AG20443 (cell line): ENCODE data around the gene TRAK1.
A peak's percentile ranks its signal among the peaks of the same experiment; 100 is the strongest.

Source experiments
- DNase-seq: peaks from one replicate; pipeline ENCODE4 v3.0.0; 2012; ENCODE audit warnings: low spot score, mixed read lengths

TRAK1 gene

DNA sequence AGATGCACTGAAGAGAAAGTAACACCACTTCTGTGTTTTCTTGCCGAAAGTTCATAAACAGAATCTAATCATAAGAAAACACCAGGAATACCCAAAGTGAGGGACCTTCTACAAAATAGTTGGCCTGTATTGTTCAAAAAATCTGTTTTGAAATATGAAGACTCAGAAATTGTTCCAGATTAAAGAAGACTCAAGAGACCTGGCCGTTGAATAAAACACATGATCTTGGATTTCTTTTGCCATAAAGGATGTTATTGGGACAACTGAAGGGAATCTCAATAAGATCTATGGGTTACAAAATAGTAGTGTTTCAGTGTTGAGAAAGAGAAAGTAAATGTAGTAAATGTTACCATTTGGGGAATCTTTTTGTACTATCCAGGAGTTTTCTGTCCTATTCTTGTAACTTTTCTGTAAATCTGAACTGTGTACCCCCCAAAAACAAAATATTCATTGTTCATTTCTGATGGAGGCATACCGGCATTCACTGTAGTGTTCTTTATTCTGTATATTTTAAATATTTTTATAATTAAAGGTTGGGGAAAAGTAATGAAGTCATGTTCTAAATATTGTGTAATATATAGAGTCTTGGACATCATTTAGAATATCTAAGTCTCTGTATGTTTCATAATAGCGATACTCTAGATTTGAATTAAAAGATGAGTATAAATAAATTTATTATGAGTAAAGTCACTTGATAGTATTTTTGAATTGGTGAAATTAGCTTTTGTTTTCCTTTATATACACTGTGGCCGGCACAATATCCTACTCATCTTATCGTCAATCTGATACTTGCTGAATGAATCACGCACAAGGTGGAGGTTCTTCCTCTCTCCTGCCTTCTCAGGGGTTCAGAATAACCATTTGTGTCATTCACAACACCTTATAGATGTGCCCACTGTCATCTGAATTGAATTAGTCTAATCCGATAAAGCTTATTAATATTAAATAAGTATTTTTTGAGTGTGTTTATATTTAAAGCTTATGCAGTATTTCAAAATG is 66.7 kb downstream of the TRAK1 start:
- DNase-seq, result no peak

DNA sequence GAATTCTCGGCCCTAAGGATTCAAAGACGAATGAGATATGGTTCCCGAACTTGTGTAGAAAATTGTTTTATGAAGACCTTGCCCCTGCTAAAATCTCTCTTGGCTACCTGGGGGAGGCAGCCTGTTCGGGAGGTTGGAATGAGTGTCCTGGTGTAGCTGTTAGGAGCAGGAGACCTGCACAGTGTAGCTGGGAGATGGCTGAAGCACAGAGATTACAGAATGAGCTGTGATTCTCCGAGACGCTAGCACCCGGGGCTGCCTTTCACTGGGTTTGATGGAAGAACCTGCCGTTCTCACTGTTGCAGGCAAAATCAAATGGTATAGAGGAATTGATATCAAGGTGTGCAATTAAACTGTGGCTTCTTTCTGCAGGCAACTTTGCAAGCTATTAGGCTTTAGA is 68.0 kb downstream of the TRAK1 start:
- no peak for DNase-seq

DNA sequence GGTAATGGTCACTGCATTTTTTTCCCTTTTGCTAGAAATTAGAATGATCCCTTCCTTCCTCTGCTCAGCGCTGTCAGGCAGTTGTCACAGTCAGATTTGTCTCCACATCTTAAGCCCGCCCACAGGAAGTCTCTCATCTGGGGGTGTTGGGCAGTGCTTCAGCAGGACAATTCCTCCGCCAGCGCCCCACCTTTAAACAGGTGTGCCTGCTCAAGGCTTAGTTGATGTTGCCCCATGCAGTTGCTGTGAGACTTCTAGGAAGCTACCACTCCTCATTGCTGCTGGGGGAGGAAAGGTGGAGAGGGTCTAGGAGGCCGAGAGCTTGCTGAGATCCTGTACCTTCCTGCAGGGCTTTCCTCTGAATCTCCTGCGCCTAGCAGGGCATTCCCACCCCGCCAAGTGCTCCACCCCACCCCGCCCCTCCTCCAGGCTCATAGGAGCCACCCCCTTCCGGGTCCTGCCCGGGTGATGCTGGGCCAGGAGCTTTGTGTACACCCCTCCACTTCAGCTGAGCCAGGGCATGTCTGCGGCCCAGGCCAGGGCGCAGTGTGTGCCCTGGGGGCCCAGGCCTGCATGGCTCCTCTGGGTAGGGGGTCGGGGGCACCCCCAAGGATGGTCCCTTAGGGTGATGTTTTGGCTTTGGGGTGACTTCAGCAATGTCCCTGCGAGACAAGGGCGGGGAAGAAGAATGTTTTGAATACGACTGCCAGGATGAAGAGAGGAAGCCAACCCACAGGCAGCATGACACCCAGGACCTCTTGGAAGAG is 68.7 kb downstream of the TRAK1 start:
- peak; percentile 61 for DNase-seq

DNA sequence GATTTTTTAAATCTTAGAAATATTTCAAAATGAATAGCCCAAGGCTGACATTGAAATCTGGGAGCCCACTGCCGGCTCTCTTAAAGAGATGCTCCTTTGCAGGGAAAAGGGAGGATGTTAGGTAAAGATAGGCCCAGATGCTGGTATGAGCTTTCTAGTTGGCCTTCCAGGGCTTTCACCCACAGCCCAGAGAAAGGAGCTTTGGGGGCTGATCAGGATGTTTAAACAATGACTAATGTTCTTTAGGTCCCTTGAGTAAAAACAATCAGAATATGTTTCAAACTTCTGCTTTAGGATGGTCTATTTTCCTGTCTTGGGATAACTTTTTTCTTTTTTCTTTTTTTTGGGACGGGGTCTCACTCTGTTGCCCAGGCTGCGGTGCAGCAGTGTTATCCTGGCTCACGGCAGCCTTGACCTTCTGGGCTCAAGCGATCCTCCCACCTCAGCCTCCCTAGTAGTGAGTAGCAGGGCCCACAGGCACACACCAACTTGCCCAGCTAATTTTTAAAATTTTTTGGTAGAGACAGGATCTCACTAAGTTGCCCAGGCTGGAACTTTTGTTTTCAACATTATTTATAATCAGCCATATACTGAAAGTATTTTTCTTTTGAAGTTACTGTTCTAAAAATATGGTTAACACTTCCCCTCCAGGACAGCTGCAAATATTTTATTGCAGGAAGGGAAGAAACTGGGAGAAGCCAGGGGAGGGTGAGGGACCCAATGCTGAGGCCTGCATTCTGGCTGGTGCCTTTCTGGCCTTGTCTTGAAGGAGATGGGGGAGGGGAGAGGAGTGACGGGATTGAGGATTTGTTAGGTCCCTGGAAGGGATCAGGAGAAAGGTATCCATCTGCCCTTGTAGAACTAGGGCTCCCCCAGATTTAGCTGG is 70.1 kb downstream of the TRAK1 start:
- DNase-seq, result no peak

DNA sequence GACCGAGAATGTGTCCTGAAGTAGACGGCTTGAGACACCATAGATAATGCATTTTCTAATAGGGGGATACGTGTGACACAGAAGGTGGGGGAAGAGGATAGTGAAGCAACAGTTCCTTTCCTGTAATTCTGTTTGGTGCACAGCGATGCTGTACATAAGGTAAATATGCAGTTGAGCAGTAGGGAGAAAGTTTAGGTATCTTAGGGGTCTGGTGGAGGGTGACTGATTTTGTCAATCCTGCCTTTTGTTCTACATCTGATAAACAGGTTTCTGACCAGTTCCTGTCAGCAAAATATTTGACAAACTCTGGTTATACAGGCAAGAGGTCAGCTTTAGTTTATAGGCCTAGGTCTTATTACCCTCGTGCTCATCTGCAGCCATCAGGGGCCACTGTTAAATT is 71.3 kb downstream of the TRAK1 start:
- DNase-seq, result no peak

DNA sequence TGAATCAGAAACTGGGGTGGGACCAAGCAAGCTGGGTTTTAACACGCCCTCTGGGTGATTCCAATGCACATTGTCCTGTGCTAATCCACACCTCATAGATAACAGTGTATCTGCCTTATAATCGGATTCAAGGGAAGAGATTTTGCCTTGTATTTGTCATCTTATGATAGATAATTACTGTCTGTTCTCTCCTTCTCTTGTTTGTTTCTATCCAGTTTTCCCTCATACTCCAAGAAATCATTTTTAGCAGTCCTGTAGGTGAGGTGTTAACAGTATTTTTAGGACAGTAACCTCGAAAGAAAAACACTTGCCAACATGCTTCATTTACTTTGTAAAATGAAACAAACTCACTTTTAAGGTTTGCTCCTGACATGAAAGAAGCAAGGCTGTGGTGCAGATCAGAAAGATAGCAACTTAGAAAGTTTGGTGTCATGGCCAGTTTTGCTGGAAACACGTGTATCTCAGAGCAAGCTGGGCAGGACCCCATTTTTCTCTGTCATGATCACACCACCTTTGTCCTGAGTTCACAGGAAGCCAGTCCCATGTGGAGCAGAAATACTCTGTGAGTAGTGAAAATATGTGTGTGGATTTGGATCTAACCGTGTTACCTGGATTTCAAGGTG is 72.6 kb downstream of the TRAK1 start:
- no peak for DNase-seq

DNA sequence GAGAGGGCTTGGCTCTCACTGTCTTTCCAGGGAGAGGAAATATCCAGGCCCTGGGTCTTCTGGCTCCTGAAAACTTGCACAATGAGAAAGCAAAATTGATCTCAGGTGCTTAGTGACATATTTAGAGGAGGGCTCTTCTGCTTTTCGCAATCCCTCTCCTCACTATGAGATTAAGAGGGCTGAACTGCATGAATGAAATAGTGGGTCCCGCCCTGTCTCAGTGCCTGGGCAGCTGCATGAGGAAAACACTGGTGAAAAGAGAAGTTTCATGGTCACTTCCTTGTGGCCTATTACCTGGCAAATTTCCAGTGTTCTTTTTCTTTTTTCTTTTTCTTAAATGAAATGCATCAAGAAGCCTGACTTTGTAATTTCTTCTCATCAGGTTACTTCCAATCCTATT is 73.5 kb downstream of the TRAK1 start:
- DNase-seq, result no peak

DNA sequence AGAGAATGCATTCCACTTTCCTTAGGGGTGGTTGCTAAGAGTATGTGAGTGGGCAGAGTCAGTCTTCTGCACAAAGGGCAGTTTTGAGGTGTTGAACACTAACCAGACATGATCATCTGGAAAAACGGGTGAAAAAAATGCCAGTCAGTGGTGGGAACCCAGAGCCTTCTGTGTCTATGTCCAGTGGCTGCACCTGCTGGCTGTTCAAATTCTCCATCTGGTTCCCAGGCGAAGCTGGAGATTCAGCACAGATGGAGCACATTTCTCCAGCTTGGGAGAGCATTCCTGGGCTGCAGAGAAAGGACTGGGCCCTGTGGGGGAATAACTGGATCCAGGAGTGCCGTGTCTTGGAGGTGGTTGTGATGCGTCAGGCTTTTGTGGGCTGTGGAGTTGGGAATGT is 74.1 kb downstream of the TRAK1 start:
- no peak for DNase-seq

DNA sequence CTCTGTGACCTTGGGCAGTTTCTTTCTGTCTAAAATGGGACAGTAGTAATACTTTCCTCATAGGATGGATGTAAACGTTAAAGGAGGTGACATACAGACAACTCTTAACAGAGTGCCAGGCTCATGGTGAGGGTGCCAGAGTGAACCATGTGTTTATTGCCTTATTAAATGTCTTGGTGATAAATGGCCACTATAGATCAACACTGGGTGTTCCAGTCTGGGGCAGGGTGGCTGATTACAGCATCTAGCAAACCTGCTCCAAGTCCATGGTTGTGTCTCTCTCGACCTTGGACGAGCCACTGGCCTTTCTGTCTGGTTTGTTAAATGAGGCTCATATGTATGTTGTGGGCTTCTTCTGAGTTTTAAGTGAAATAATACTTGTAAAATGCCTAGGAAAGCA is 75.1 kb downstream of the TRAK1 start:
- no peak for DNase-seq

DNA sequence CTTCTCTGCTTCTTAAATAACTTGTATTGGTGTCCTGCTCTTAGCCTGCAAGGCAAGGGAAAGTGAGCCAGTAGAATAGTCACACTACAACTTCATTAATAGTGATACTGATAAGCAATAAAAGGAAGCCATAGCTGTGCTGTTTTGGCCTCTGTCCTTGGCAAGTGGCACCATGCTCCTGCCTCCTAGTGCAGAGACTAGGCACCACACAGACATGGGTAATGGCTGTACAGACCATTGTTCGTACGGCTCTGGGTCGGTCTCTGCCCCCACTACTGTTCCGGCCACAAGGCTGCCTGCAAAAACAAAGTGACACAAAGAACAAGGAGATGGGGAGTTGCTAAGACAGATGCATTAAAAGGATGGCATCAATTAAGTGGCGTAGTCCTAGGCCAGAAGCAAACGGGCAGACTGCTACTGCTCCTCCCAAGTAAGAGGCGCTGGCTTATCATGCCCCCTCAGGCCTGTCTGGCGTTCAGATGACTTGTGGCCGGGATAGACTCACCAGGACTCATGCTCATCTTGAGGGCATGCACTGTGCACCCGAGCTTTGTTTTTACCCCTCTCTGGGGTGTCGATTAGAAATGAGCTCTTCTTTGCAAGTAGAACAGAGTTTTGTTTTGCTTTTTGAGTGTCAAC is 75.6 kb downstream of the TRAK1 start:
- DNase-seq, result no peak

DNA sequence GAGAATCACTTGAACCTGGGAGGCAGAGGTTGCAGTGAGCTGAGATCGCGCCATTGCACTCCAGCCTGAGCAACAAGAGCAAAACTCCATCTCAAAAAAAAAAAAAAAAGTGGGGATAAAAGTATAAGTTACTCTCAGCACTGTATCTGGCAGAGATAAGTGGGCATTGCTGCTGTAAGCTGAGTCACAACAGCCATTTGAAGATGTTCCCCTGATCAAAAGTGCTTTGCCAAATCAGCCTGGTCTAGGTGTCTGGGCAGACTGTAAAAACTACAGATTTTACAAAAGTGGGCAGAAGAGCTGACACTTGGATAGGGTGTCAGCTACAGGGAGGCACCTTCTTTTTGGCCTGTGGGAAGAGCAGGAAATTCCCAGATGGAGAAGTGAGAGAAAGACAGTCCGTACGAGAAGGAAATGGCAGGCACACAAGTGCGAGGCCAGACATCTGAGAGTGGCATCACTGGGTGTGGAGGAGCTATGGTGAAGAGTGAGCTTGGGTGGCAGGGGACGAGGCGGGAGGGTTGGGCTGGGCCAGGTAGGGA is 78.5 kb downstream of the TRAK1 start:
- DNase-seq, result no peak

DNA sequence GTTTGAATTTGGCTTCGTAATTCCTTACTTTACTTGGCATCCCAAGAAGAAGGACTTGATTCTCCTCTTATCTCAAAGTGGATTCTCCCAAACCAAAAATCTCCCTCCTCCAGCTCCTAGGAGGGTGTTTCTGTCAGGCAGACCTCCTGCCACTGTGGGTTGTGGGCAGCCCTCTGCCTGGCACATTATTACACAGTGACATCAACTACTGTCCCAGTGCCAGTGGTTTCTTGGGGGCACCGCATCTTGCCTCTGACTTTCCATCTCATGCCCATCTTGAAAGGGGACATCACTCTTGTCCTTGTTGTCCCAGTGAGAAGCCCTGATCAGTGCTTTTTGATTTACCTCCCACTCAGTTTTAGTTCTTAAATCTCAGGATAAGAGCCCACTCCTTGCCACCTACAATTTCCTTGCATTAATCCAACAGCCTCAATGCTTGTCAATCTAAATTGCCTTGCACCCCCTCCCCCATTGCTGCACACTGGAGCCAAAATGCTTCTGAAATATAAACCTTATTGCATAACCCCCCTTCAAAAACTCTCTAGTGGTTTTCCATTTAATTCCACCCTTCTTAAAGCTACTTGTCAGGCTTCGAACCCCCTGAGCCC is 81.0 kb downstream of the TRAK1 start:
- no peak for DNase-seq

DNA sequence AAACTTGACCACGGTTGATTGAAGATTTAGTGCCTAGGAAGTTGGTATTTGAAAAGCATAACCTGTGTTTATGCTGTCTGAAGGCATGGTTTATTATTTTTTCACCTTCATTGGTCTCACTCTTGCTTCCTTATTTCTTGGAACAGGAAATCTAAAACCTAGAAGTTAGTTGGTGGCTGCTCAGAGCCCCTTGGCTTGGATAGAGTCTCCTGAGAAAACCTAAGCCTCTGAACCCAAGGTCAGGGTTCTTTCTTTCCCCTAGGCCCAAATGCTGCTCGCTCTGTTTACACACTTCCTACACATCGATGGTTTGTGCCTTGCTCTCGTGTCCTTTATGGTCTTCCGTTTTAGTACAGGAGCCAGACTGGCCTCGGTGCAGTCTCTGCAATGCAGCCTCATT is 82.2 kb downstream of the TRAK1 start:
- no peak for DNase-seq

DNA sequence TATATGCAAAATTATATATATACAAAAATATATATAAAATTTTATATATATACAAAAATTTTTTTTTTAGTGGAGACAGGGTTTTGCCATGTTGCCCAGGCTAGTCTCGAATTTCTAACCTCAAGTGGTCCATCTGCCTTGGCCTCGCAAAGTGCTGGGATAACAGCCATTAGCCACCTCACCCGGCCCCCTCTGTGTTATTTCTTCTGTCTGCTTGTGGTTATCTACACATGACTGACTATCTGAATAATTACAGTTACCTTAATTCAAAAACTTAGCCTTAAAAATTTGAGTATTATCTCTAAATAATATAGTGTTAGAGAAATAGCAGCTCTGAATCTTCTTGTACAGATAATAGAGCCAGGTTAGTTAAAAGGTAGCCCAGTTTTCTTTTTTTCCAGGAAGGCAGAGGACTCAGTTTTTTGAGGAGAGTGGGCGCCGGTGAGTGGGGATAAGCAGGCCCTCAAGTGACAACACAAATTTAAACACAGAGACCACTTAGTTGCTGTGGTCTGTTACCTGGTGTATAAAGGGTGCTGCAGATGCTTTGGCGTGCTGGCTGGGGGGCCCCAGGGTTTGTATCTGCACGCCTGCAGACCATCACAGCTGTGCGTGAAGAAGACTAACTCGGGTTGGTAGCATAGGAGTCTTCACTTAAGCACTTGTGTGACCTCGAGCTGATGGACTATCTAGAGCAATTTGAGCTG is 83.7 kb downstream of the TRAK1 start:
- no peak for DNase-seq

DNA sequence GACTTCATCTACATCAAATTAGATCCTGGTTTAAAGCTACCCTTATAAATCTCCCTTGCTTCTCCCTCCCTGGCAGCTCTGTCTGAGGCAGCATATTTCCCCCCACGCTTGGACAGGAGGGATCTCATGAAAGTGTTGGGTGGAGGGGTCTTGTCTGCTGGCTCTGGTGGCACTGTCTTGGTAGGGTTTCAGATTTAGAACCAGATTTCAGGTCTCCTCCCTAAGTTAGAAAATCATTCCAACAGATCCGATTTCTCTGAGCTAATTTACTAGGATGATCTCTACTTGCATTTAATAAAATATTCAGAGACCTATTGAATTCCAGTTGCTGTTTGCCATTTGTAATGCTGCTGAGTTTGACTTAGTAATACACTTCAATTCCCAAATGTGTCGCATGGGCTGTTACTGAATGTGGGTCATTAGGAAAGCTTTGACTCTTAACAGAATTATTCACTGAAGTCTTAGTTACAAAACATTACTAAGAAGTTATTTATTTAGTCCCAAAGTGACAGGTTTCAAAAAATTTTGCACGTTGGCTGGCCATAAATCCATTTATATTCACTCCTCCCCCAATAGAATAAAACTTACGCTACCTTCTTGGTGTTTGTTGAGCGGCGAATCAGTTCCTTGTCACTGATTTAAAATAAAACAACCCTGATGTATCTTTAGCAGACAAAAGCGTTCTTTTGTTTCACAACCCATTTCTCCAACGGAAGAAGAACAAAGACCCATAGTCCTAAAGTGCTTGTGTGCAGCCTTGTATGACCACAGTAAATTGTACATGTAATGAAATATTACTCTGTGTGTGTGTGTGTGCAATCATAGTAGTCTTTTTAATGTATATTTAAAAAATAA is 84.5 kb downstream of the TRAK1 start:
- no peak for DNase-seq

DNA sequence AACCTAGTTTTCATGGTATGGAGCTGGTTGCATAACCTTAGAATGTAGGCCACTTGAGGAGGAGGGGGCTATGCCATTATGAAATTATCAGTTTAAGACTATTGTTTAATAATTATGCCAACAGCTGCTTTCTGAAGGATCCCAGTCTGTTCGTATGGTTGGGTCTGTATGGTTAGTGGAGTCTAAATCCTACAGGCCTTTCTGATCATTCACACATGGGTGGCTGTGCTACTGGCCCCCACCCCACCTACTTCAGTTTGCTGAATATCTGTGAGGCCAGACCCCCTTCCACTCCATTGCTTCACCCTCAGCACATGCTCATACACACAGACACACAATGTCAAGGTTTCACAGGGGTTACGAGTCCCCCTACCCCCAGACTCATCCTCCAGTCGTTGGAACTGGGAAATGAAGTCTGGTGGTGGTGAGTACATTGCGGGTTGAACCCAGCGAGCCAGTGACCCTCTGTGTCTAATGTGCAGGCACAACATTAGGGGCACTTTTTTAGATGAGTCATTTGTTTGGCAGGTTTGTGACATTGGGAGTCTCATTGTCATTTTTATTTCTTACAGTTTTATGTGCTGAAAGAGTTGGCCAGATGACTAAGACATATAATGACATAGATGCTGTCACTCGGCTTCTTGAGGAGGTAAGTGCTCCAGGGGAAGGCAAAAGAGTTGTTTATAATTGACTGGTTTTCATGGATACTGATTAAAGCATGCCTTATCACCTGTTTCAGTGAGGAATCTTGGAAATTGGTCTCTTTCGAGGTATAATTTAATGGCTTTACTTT is 85.3 kb downstream of the TRAK1 start:
- no peak for DNase-seq

DNA sequence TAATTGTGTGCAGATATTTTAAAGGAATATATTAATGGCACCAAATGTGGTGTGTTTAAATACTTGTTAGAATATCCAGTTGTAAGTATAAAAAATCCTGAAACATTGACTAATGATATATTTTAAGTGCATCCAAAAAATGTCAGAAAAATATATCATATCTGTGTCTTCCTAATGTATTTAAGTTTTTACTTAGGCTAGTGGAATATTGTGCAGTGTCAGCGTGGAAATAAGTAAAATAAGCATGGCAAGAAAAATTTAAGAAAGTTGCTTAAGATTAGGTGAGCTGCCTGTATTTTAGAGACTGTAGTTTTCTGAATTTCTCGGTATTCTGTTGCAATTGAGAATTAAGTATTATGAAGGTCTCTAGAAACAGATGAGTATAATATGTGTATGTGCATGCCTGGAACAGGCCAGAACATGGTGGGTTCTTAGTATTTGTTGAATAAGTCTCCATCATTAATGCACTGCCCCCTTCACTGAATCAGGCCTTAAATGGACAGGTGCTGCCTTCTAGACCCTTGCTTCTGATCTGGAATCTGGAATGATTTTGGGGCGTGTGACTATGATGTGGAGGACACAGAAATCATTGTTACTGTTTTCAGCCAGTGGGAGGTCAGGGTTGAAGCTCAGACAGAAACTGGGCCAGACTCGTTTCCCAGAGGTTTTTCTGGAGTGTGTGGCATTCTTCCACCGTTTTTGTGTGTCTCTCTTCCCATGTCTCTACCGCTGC is 86.1 kb downstream of the TRAK1 start:
- no peak for DNase-seq
